LNCaP clone FGC (cell line): ENCODE results near the gene ITGA2B.
"Not testable (repeated sequence)": the region's sequence is repeated elsewhere in the genome, so short reads cannot be mapped to it uniquely, and the experiment has no call there.

Source experiments
- DNase-seq: peaks from one replicate; pipeline ENCODE4 v3.0.0-alpha.2; 2011; ENCODE audit warnings: low read depth
- H3K4me3 ChIP-seq: 2 replicates; pipeline ENCODE4 v1.5.1; 2011; ENCODE audit warnings: mild to moderate bottlenecking, low read depth, low read length, control low read depth
- TF ChIP-seq, protein P1 (sequence below): IDR thresholded peaks from 2 replicates; pipeline ENCODE4 v1.5.1; 2012; ENCODE audit warnings: mild to moderate bottlenecking; ENCODE audit not compliant: control insufficient read depth, insufficient read depth; ENCODE audit errors: extremely low read depth

ITGA2B gene

DNA sequence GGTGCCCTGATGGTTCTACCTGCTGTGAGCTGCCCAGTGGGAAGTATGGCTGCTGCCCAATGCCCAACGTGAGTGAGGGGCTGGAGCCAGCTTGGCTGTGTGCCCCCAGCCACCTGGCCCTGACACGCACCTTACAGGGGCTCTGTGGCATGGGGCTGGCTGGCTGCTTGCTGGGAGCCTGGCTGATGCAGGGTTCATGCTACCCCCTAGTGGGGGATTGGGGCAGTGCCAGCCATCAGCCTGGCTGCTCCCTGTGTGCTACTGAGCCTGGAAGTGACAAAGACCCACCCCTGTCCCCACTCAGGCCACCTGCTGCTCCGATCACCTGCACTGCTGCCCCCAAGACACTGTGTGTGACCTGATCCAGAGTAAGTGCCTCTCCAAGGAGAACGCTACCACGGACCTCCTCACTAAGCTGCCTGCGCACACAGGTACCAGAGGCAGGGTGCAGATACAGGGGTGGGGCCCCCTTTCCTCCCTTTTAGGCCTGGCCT lies 38.7 kb downstream of the ITGA2B start:
- TF ChIP-seq, protein P1, sequence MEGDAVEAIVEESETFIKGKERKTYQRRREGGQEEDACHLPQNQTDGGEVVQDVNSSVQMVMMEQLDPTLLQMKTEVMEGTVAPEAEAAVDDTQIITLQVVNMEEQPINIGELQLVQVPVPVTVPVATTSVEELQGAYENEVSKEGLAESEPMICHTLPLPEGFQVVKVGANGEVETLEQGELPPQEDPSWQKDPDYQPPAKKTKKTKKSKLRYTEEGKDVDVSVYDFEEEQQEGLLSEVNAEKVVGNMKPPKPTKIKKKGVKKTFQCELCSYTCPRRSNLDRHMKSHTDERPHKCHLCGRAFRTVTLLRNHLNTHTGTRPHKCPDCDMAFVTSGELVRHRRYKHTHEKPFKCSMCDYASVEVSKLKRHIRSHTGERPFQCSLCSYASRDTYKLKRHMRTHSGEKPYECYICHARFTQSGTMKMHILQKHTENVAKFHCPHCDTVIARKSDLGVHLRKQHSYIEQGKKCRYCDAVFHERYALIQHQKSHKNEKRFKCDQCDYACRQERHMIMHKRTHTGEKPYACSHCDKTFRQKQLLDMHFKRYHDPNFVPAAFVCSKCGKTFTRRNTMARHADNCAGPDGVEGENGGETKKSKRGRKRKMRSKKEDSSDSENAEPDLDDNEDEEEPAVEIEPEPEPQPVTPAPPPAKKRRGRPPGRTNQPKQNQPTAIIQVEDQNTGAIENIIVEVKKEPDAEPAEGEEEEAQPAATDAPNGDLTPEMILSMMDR, result peak; percentile 47
- no peak for DNase-seq
- H3K4me3 ChIP-seq, result no peak overlapping the region

DNA sequence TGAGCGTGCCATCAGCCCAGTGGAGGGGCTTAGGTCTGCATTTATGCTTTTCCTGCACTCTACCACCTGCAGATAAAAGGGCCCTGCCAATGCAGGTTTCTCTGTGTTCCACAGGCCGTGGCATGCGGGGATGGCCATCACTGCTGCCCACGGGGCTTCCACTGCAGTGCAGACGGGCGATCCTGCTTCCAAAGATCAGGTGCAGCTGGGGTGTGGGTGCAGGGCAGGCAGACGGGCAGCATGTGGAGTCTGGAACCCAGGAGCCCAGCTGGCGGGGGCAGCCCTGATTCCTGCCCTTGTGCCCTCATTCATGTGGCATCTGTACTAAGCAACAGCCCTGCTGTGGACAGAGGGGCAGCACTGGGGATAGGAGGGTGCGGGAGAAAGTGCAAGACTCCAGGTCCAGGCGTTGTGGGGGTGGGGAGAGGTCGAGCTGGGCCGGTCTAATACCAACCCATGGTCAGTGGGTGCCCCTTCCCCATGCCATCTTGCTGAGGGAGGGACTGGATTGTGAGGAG lies 39.8 kb downstream of the ITGA2B start:
- TF ChIP-seq, protein P1, result no peak
- H3K4me3 ChIP-seq, result no peak overlapping the region
- DNase-seq, result no peak

DNA sequence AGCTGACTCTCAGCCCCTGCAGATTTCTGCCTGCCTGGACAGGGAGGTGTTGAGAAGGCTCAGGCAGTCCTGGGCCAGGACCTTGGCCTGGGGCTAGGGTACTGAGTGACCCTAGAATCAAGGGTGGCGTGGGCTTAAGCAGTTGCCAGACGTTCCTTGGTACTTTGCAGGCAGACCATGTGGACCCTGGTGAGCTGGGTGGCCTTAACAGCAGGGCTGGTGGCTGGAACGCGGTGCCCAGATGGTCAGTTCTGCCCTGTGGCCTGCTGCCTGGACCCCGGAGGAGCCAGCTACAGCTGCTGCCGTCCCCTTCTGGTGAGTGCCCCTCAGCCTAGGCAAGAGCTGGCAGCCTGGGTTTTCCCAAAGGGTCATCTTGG lies 40.5 kb downstream of the ITGA2B start:
- no peak overlapping the region for H3K4me3 ChIP-seq
- no peak for DNase-seq
- TF ChIP-seq, protein P1, result no peak

- no peak for DNase-seq
- no peak overlapping the region for H3K4me3 ChIP-seq
- TF ChIP-seq, protein P1, result no peak
Measured at GRCh38 chr17:44348234-44348987, 41.0 kb downstream of the ITGA2B start.

GRCh38 chr17:44347206-44348055 lies 42.0 kb downstream of the ITGA2B start:
- not testable (repeated sequence) for DNase-seq, H3K4me3 ChIP-seq

- H3K4me3 ChIP-seq, result peak overlapping the region; percentile 87
- TF ChIP-seq, protein P1, result no peak
- DNase-seq, result no peak
Measured at GRCh38 chr17:44346064-44346844, 43.2 kb downstream of the ITGA2B start.
